ENCODE results near the gene THAP3.

GRCh38 chr1:6630027-6630426, 5.4 kb downstream of the THAP3 start:
- TF ChIP-seq, protein P1, sequence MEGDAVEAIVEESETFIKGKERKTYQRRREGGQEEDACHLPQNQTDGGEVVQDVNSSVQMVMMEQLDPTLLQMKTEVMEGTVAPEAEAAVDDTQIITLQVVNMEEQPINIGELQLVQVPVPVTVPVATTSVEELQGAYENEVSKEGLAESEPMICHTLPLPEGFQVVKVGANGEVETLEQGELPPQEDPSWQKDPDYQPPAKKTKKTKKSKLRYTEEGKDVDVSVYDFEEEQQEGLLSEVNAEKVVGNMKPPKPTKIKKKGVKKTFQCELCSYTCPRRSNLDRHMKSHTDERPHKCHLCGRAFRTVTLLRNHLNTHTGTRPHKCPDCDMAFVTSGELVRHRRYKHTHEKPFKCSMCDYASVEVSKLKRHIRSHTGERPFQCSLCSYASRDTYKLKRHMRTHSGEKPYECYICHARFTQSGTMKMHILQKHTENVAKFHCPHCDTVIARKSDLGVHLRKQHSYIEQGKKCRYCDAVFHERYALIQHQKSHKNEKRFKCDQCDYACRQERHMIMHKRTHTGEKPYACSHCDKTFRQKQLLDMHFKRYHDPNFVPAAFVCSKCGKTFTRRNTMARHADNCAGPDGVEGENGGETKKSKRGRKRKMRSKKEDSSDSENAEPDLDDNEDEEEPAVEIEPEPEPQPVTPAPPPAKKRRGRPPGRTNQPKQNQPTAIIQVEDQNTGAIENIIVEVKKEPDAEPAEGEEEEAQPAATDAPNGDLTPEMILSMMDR (IDR thresholded peaks at IDR 0.05) = no peak
- TF ChIP-seq POLR2A (IDR thresholded peaks at IDR 0.05) = no peak

Measured in tibial nerve (tissue), 3 donors.